Lower leg skin (tissue), 3 donors: Measurements from ENCODE around the gene MS4A4E.

Source experiments
- CTCF ChIP-seq, 3 donors: fragments of 450-650 bp; IDR thresholded peaks; one replicate each; pipeline ENCODE4 v1.5.1; 2016; ENCODE audit warnings: antibody characterized with exemption in 3 of 3, mild to moderate bottlenecking in 3 of 3, moderate library complexity in 2 of 3
- POLR2A ChIP-seq, 2 donors: fragments of 450-650 bp; IDR thresholded peaks; one replicate each; pipeline ENCODE4 v1.6.1; 2016 to 2017; ENCODE audit warnings: antibody characterized with exemption in 2 of 2, mild to moderate bottlenecking in 1 of 2, moderate library complexity in 1 of 2

GRCh38 chr11:60292145-60292544, 49.2 kb upstream of the MS4A4E start:
- no peak for TF ChIP-seq CTCF (IDR thresholded peaks at IDR 0.05)
- no peak for TF ChIP-seq POLR2A (IDR thresholded peaks at IDR 0.05)
